HFFc6 (cell line): ENCODE measurements around the gene NUP62. TPM values are rescaled to one million over a fixed set of nuclear protein-coding genes. Genes with fewer than 3 reads are reported as not detected.
A peak's percentile ranks its signal among the peaks of the same experiment; 100 is the strongest.
"Not testable (repeated sequence)": the region's sequence is repeated elsewhere in the genome, so short reads cannot be mapped to it uniquely, and the experiment has no call there.

Source experiments
- DNase-seq: peaks from one replicate; pipeline ENCODE4 v3.0.0-alpha.2; 2018
- H3K27ac Mint-ChIP-seq: 2 replicates; pipeline ENCODE4 v1.8.0; 2020; ENCODE audit warnings: mild to moderate bottlenecking, mixed read lengths
- H3K27me3 Mint-ChIP-seq: 2 replicates; pipeline ENCODE4 v1.8.0; 2021; ENCODE audit warnings: mild to moderate bottlenecking, moderate library complexity, mixed read lengths; ENCODE audit not compliant: insufficient read depth
- H3K36me3 Mint-ChIP-seq: 2 replicates; pipeline ENCODE4 v1.8.0; 2021; ENCODE audit warnings: low read depth, mixed read lengths
- H3K4me1 Mint-ChIP-seq: 2 replicates; pipeline ENCODE4 v1.8.0; 2020; ENCODE audit warnings: low read depth, mixed read lengths
- H3K4me3 Mint-ChIP-seq: 2 replicates; pipeline ENCODE4 v1.8.0; 2020; ENCODE audit warnings: mild to moderate bottlenecking, moderate library complexity, mixed read lengths
- H3K9me3 Mint-ChIP-seq: 2 replicates; pipeline ENCODE4 v1.8.0; 2020; ENCODE audit warnings: mild to moderate bottlenecking, mixed read lengths
- total RNA-seq, 6 experiments: library from RNA; stranded (reverse); fragmentation: NEBNext Ultra II Directional; extraction: Animal tissue kit (Norgen Biotek cat#: 25700); gene quantifications; 2 replicates in 1 of 6; 3 replicates in 5 of 6; pipeline ENCODE4 v1.2.3, GENCODE V29; 2021
- TF ChIP-seq, protein P1 (sequence below): fragments of 200-600 bp; sonication (generic); IDR thresholded peaks from 2 replicates; pipeline ENCODE4 v1.5.0; 2021; ENCODE audit warnings: antibody characterized with exemption, mild to moderate bottlenecking

Gene NUP62
- total RNA-seq, 6 experiments from 2014 or later, result 50.9 to 78.3 (median 68.3) TPM

DNA sequence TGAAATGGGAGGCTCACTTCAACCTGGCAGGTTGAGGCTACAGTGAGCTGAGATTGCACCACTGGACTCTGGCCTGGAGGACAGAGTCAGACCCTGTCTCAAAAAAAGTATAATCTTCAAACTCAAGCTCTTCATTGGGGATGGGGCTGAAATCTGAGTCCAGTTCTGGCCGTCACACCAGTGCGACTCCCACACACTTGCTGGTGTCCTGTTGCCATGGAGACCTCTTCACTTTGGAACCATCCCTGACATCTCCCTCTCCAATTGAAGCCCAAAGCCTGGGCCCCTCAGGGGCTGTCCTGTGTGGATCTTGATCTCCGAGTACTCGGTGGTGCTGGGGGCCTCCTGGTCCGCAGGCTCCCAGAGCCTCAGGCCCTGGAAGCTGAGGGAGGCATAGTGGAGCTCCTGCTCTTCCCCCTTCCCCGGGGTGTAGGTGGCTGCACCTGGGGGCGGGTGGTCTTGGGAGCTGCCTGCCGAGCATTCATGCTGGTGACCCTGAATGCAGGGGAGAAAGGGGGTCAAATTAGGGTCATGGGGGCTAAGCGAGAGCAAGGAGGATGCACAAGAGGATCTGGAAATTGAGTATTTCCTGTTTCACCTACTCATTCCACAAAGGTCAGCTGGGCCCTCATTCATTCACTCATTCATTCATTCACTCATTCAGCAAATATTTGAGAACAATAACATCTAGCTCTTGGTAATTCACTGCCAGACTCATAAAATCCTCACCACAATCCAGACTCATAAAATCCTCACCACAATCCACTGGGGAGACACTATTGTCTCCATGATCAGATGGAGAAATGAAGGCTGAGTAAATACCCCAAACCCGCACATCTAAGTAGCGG lies 20.7 kb upstream of the NUP62 start:
- H3K27ac Mint-ChIP-seq, result no peak overlapping the region
- no peak for DNase-seq
- peaks cover 19% of the 10 kb centered on the region; the same call in 1 of the 2 replicates for H3K4me1 Mint-ChIP-seq
- no peaks in the 10 kb centered on the region for H3K9me3 Mint-ChIP-seq
- TF ChIP-seq, protein P1, sequence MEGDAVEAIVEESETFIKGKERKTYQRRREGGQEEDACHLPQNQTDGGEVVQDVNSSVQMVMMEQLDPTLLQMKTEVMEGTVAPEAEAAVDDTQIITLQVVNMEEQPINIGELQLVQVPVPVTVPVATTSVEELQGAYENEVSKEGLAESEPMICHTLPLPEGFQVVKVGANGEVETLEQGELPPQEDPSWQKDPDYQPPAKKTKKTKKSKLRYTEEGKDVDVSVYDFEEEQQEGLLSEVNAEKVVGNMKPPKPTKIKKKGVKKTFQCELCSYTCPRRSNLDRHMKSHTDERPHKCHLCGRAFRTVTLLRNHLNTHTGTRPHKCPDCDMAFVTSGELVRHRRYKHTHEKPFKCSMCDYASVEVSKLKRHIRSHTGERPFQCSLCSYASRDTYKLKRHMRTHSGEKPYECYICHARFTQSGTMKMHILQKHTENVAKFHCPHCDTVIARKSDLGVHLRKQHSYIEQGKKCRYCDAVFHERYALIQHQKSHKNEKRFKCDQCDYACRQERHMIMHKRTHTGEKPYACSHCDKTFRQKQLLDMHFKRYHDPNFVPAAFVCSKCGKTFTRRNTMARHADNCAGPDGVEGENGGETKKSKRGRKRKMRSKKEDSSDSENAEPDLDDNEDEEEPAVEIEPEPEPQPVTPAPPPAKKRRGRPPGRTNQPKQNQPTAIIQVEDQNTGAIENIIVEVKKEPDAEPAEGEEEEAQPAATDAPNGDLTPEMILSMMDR, result no peak
- no peak overlapping the region for H3K4me3 Mint-ChIP-seq
- peaks cover 38% of the 10 kb centered on the region for H3K27me3 Mint-ChIP-seq
- no peaks in the 10 kb centered on the region for H3K36me3 Mint-ChIP-seq

DNA sequence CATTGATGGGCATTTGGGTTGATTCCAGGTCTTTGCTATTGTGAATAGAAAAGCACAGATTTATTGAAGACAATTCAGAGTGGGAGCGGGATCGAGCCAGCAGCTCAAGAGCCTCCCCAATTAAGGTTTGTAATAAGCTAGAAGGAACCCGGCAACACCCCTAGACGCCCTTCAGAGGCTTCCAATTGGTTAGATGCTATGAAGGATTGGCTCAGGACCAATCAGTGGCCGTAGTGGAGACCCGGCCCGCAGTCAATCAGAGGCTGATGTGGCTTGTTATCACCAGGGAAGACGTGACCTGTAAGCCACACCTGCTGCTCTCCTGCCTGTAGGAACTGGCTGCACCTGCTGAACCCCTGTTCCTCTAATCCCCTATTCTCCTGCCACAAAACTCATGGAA lies 17.1 kb upstream of the NUP62 start:
- Mint-ChIP-seq H3K4me3 (no peak overlapping the region), H3K4me1 (no peaks in the 10 kb centered on the region; the same call in 1 of the 2 replicates), H3K27me3 (peaks cover 25% of the 10 kb centered on the region), H3K9me3 (no peaks in the 10 kb centered on the region), H3K27ac (no peak overlapping the region), H3K36me3 (no peaks in the 10 kb centered on the region)
- TF ChIP-seq, protein P1, result no peak
- DNase-seq, result no peak

DNA sequence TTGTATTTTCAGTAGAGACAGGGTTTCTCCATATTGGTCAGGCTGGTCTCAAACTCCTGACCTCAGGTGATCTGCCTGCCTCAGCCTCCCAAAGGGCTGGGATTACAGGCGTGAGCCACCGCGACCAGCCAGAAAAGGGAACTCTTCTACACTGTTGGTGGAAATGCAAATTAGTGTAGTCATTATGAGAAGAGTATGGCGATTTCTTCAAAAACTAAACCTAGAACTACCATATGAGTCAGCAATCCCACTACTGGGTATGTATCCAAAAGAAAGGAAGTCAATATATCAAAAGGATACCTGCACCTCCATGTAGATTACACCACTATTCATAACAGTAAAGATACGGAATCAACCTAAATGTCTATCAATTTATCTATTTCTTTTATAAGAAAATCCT lies 15.3 kb upstream of the NUP62 start:
- peaks cover 17% of the 10 kb centered on the region for H3K27me3 Mint-ChIP-seq
- H3K9me3 Mint-ChIP-seq, DNase-seq: not testable (repeated sequence)

DNA sequence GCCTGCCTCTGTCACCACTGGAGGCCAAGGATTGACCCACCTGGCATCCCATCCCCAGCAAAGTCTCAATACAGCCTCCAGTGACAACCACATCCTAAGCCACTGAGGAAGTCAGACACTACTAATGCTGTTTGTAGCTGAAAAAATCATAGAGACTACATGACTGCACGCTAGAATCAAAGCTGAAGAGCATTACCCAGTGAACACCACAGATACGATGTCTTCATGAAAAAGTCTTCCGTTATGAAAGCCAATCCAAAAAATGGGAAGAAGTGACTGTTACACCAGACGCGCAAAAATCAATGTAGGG lies 11.1 kb upstream of the NUP62 start:
- H3K9me3 Mint-ChIP-seq, result no peaks in the 10 kb centered on the region
- DNase-seq, result no peak
- H3K4me1 Mint-ChIP-seq, result no peaks in the 10 kb centered on the region; the same call in 1 of the 2 replicates
- no peaks in the 10 kb centered on the region for H3K36me3 Mint-ChIP-seq
- TF ChIP-seq, protein P1, result no peak
- H3K27me3 Mint-ChIP-seq, result peaks cover 5% of the 10 kb centered on the region
- no peak overlapping the region for H3K4me3 Mint-ChIP-seq
- no peak overlapping the region for H3K27ac Mint-ChIP-seq

More for the DNA sequence above, 15.3 kb upstream of the NUP62 start:
- not testable (repeated sequence) for H3K4me1 Mint-ChIP-seq, H3K4me3 Mint-ChIP-seq, H3K36me3 Mint-ChIP-seq, H3K27ac Mint-ChIP-seq

DNA sequence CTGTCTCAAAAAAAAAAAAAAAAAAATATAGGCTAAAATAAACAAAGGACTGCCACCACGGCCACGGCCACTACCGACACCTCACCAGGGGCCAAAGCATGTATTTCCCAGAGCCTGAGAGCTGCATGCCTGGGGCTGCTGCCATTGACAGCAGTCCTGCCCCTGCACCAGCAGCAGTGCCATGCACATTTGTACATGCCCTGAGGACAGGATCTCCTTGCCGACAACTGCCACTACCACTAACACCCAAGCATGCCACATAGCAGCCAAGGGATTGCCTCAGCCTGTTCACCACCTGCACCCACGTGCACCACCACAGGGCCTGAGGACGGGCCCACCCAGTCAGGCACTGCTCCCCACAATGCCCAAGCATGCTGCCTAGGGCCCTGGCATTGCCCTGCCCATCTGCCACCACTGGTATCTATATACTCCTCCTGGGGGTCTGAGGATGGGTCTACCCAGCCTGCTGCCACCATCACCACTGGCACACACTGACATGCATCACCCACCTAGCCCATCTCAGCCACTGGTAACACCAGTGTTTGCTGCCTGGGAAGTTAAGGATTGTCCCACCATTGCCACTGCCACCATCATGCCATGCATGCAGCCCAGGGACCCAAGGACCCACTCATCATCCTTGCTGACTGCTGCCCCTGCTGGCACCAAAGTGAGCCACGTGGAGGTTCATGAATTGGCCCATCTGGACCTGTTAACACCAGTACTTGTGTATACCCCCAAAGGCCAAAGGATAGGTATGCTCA lies 10.6 kb upstream of the NUP62 start:
- Mint-ChIP-seq H3K27ac (no peak overlapping the region), H3K9me3 (no peaks in the 10 kb centered on the region), H3K4me3 (no peak overlapping the region), H3K4me1 (no peaks in the 10 kb centered on the region; the same call in 1 of the 2 replicates), H3K36me3 (no peaks in the 10 kb centered on the region), H3K27me3 (peaks cover 5% of the 10 kb centered on the region)
- no peak for DNase-seq
- TF ChIP-seq, protein P1, result peak; percentile 42

DNA sequence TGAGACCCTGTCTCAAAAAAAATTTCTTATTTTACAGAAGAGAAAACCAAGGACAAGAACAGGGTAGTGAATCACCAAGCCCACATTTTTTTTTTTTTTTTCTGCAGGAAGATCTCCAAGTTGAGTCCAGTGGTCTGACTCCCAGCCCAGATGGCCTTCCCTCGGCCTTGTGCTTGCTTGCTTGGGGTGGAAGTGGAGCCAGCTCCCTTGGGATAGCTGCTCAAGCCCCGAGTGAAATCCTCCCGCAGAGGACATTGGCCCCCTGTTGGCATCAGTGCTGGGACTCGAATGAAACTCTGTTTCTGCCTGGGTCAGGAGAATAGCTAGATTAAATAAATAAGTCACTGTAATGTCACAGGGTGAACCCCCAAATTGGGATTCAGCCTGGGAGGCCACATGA lies 9.4 kb upstream of the NUP62 start:
- peaks cover under 1% of the 10 kb centered on the region for H3K36me3 Mint-ChIP-seq
- no peak overlapping the region for H3K4me3 Mint-ChIP-seq

More for the DNA sequence above, 9.4 kb upstream of the NUP62 start:
- Mint-ChIP-seq H3K27ac (no peak overlapping the region), H3K9me3 (no peaks in the 10 kb centered on the region), H3K4me1 (no peaks in the 10 kb centered on the region; the same call in 1 of the 2 replicates), H3K27me3 (peaks cover 5% of the 10 kb centered on the region)
- TF ChIP-seq, protein P1, result no peak
- no peak for DNase-seq
